PC-3 (cell line): ENCODE results near the gene UQCC3. TPM values are rescaled to one million over a fixed set of nuclear protein-coding genes. Genes with fewer than 3 reads are reported as not detected.

Experiments used
- ATAC-seq: fragments of 200-7000 bp; cut with Tn5 transposase; 2 replicates; pipeline ENCODE4 v1.9.1; 2020; ENCODE audit warnings: mild to moderate bottlenecking, moderate library complexity
- BruUV-seq: library from RNA; stranded (reverse); fragments of 400-500 nt; replicated peaks from 2 replicates; lab custom pipeline; 2021; lab: Mats Ljungman, UMichigan
- CTCF ChIA-PET: fragments of 300-600 bp; sonication (Branson Sonifier 250); formaldehyde crosslinking; loops from one replicate; lab custom pipeline; 2022; ENCODE audit warnings: antibody characterized with exemption; lab: Charles Lee
- POLR2A ChIA-PET: fragments of 300-600 bp; sonication (Branson Sonifier 250); formaldehyde crosslinking; loops from one replicate; lab custom pipeline; 2022; ENCODE audit warnings: antibody characterized with exemption; ENCODE audit not compliant: unreplicated experiment; lab: Charles Lee
- DNase-seq: peaks from one replicate; pipeline ENCODE4 v3.0.0-alpha.2; 2015
- H2AFZ ChIP-seq: fragments of 300-600 bp; sonication (generic); 2 replicates; pipeline ENCODE4 v1.6.0; 2016; ENCODE audit warnings: antibody characterized with exemption, low read length
- H3F3A ChIP-seq: fragments of 300-600 bp; sonication (generic); one replicate; pipeline ENCODE4 v1.6.0; 2017; ENCODE audit warnings: antibody characterized with exemption, low read length, control low read depth, mild to moderate bottlenecking; ENCODE audit not compliant: unreplicated experiment
- H3K27ac ChIP-seq: fragments of 300-600 bp; sonication (generic); 2 replicates; pipeline ENCODE4 v1.5.1; 2016; ENCODE audit warnings: mild to moderate bottlenecking, low read length
- H3K27me3 ChIP-seq: fragments of 300-600 bp; sonication (generic); 2 replicates; pipeline ENCODE4 v1.6.1; 2016; ENCODE audit warnings: low read length, mixed read lengths
- H3K36me3 ChIP-seq: fragments of 300-600 bp; sonication (generic); 2 replicates; pipeline ENCODE4 v1.6.1; 2016; ENCODE audit warnings: low read depth, mixed run types, low read length, mixed read lengths
- H3K4me1 ChIP-seq: fragments of 300-600 bp; sonication (generic); 2 replicates; pipeline ENCODE4 v1.5.1; 2016; ENCODE audit warnings: low read length; ENCODE audit not compliant: insufficient read depth
- H3K4me2 ChIP-seq: fragments of 300-600 bp; sonication (generic); 2 replicates; pipeline ENCODE4 v1.6.0; 2016; ENCODE audit warnings: low read length
- H3K4me3 ChIP-seq: fragments of 300-600 bp; sonication (generic); 2 replicates; pipeline ENCODE4 v1.5.1; 2016; ENCODE audit warnings: mild to moderate bottlenecking, low read length, mixed read lengths
- H3K79me2 ChIP-seq: fragments of 300-600 bp; sonication (generic); 2 replicates; pipeline ENCODE4 v1.6.1; 2017; ENCODE audit warnings: low read length, mixed read lengths
- H3K9ac ChIP-seq: fragments of 300-600 bp; sonication (generic); 2 replicates; pipeline ENCODE4 v1.6.0; 2016; ENCODE audit warnings: mild to moderate bottlenecking, low read length
- H3K9me2 ChIP-seq: fragments of 300-600 bp; sonication (generic); replicated peaks from 2 replicates; pipeline ENCODE4 v1.6.1; 2016; ENCODE audit warnings: mixed run types, low read length, mixed read lengths
- H3K9me3 ChIP-seq: fragments of 300-600 bp; sonication (generic); 2 replicates; pipeline ENCODE4 v1.6.1; 2016; ENCODE audit warnings: low read length, mixed read lengths
- H4K20me1 ChIP-seq: fragments of 300-600 bp; sonication (generic); 2 replicates; pipeline ENCODE4 v1.6.1; 2016; ENCODE audit warnings: low read length, mixed read lengths
- CTCF ChIP-seq: fragments of 300-600 bp; sonication (generic); conservative IDR thresholded peaks from 2 replicates; pipeline ENCODE4 v1.5.1; 2017; ENCODE audit warnings: antibody characterized with exemption, low read depth, mild to moderate bottlenecking, low read length
- EZH2 ChIP-seq: fragments of 300-600 bp; sonication (generic); IDR thresholded peaks from one replicate; pipeline ENCODE4 v1.6.1; 2017; ENCODE audit warnings: antibody characterized with exemption, mild to moderate bottlenecking, low read length; ENCODE audit not compliant: unreplicated experiment
- EZH2phosphoT487 ChIP-seq: fragments of 300-600 bp; sonication (generic); IDR thresholded peaks from 2 replicates; pipeline ENCODE4 v1.6.1; 2018; ENCODE audit warnings: mild to moderate bottlenecking, antibody characterized with exemption, low read length, borderline replicate concordance
- intact Hi-C: fragments of 100-400 bp; cut with micrococcal nuclease; formaldehyde crosslinking; loops from 2 replicates; pipeline ENCODE4 v1.9.0; 2023
- total RNA-seq: library from RNA; depleted of rRNA; stranded (reverse); fragments of >200 nt; gene quantifications from 2 replicates; pipeline ENCODE4 v1.2.3, GENCODE V29; 2014

UQCC3 gene
- total RNA-seq, 1 experiment from 2014 or later: 83.6 TPM

DNA sequence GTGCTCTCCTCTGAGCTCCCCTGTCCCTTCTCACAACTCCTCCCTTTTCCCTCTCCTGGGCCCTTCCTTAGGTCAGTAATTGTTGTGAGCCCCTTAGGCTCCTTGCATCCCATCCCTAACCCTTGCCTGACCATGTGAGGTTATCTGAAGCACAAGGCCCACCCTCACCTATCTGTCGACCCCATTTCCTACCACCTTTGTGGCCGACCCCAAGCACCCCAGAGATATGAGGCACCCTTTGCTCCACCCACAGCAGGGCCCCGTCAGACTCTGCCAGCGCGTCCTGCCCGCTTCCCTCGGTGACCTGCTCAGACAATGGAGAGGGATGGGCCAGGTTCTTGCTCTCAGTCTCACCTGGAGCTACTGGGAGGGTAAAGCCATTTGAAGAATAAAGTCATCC, 37.3 kb downstream of the UQCC3 start:
- no peak overlapping the region for H3K27ac ChIP-seq
- H3K9me2 ChIP-seq: no peaks in the 10 kb centered on the region
- no peak overlapping the region for H3K4me3 ChIP-seq
- 0 out of 2 replicates have a peak, but pooled peaks cover 5% of the 10 kb centered on the region for H3K79me2 ChIP-seq
- peaks cover 17% of the 10 kb centered on the region for H3K4me1 ChIP-seq
- ChIA-PET POLR2A (no interaction called here), CTCF (no interaction called here)
- no peak overlapping the region for H3K9ac ChIP-seq
- DNase-seq (no peak), ATAC-seq (no peak)
- no peak overlapping the region for H2AFZ ChIP-seq
- no TSS peak for BruUV-seq
- intact Hi-C loops: no loop called here
- TF ChIP-seq EZH2phosphoT487 (no peak), CTCF (no peak), EZH2 (no peak)
- no peak overlapping the region for H3K4me2 ChIP-seq
- H3K27me3 ChIP-seq: no peaks in the 10 kb centered on the region
- H3K36me3 ChIP-seq: peaks cover 40% of the 10 kb centered on the region
- H4K20me1 ChIP-seq: no peaks in the 10 kb centered on the region
- H3K9me3 ChIP-seq: no peaks in the 10 kb centered on the region
- H3F3A ChIP-seq: peaks cover 6% of the 10 kb centered on the region

- Histone ChIP-seq H2AFZ (no peak overlapping the region), H3K4me1 (peaks cover 17% of the 10 kb centered on the region), H3K4me2 (no peak overlapping the region), H3K36me3 (peaks cover 45% of the 10 kb centered on the region), H3K4me3 (no peak overlapping the region), H3K9me3 (no peaks in the 10 kb centered on the region), H3K27me3 (no peaks in the 10 kb centered on the region), H4K20me1 (no peaks in the 10 kb centered on the region), H3K79me2 (0 out of 2 replicates have a peak, but pooled peaks cover 5% of the 10 kb centered on the region), H3K9ac (no peak overlapping the region), H3K27ac (no peak overlapping the region), H3K9me2 (no peaks in the 10 kb centered on the region), H3F3A (peaks cover 6% of the 10 kb centered on the region)
- no peak for DNase-seq
- POLR2A ChIA-PET: no interaction called here
- TF ChIP-seq EZH2: no peak
- TF ChIP-seq EZH2phosphoT487: no peak
- TF ChIP-seq CTCF: no peak
- intact Hi-C loops: no loop called here
- BruUV-seq: no TSS peak
- ATAC-seq: no peak
- CTCF ChIA-PET: no interaction called here
Observed at GRCh38 chr11:62709247-62710000, 38.0 kb downstream of the UQCC3 start.

DNA sequence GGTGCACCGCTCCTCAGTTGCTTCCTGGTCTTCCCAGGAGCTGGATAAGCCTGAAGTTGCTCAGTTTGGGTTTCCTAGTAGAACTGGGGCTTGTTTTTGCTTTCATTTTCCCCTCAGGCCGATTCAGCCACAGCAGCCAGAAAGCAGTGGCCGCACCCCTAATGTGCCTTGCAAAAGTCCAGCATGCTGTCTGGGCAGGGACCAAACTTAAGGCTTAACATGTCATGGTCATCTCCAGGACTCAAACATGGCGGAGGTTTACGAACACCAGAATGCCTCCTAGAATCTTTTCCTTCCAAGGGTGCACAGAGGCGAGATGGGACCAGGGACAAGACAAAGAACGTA, 38.5 kb downstream of the UQCC3 start:
- Histone ChIP-seq H3K9me3 (no peaks in the 10 kb centered on the region), H3K9me2 (no peaks in the 10 kb centered on the region), H3K4me2 (no peak overlapping the region), H3K36me3 (peaks cover 49% of the 10 kb centered on the region), H3K79me2 (0 out of 2 replicates have a peak, but pooled peaks cover 5% of the 10 kb centered on the region), H2AFZ (no peak overlapping the region), H3K4me3 (no peak overlapping the region), H3K27ac (no peak overlapping the region), H3K27me3 (no peaks in the 10 kb centered on the region), H3F3A (peaks cover 6% of the 10 kb centered on the region), H4K20me1 (no peaks in the 10 kb centered on the region), H3K9ac (no peak overlapping the region), H3K4me1 (peaks cover 17% of the 10 kb centered on the region)
- DNase-seq (no peak), ATAC-seq (no peak)
- TF ChIP-seq EZH2phosphoT487 (no peak), EZH2 (no peak), CTCF (no peak)
- POLR2A ChIA-PET: no interaction called here
- no TSS peak for BruUV-seq
- intact Hi-C loops: no loop called here
- CTCF ChIA-PET: no interaction called here
